ENCODE data around the gene GAPVD1. TPM values are rescaled to one million over a fixed set of nuclear protein-coding genes. Genes with fewer than 3 reads are reported as not detected.
A peak's percentile ranks its signal among the peaks of the same experiment; 100 is the strongest.

The GAPVD1 gene
- total and polyA plus RNA-seq, 2 of the 13 experiments (the other 11 are each of a cell fraction or from before 2014, with no cell fraction given) = 11.1 to 33.2 TPM

- peak; percentile 94 for TF ChIP-seq HNRNPK (IDR thresholded peaks at IDR 0.05; ENCODE audit: low read depth, low read length, poor library complexity, severe bottlenecking)
- no peak for TF ChIP-seq RARA (CRISPR knock-in tag; IDR thresholded peaks at IDR 0.05)
- no peak for TF ChIP-seq MAFF (IDR thresholded peaks at IDR 0.05; ENCODE audit: low read depth, low read length)
- no peak for TF ChIP-seq REXO4 (CRISPR knock-in tag; IDR thresholded peaks at IDR 0.05; ENCODE audit: borderline replicate concordance)
- 0 out of 2 replicates have a peak, but pooled peaks have one; percentile 14 for TF ChIP-seq ZNF589 (CRISPR knock-in tag; conservative IDR thresholded peaks at IDR 0.05)
- peak; percentile 39 for TF ChIP-seq YY1 (IDR thresholded peaks at IDR 0.05; ENCODE audit: insufficient read depth, insufficient replicate concordance, low read depth, low read length)
- peak; percentile 86 for TF ChIP-seq SRY (CRISPR knock-in tag; IDR thresholded peaks at IDR 0.05)
- no peak for TF ChIP-seq FUBP1 (CRISPR knock-in tag; IDR thresholded peaks at IDR 0.05; ENCODE audit: borderline replicate concordance)
- TF ChIP-seq ZNF790 (CRISPR knock-in tag; IDR thresholded peaks at IDR 0.05; ENCODE audit: borderline replicate concordance) = peak; percentile 61; the same call in 1 of the 2 replicates
- peak; percentile 11; the same call in 1 of the 2 replicates for TF ChIP-seq MIER3 (CRISPR knock-in tag; IDR thresholded peaks at IDR 0.05; ENCODE audit: borderline replicate concordance)
- no peak for TF ChIP-seq RFX5 (IDR thresholded peaks at IDR 0.05; ENCODE audit: low read depth, low read length)
- TF ChIP-seq ZNF513 (CRISPR knock-in tag; conservative IDR thresholded peaks at IDR 0.05) = no peak
- TF ChIP-seq SNAPC2 (CRISPR knock-in tag; IDR thresholded peaks at IDR 0.05) = 0 out of 2 replicates have a peak, but pooled peaks have one; percentile 63
- TF ChIP-seq ZBTB33 (CRISPR knock-in tag; IDR thresholded peaks at IDR 0.05) = 0 out of 2 replicates have a peak, but pooled peaks have one; percentile 10
- TF ChIP-seq IRX3 (CRISPR knock-in tag; IDR thresholded peaks at IDR 0.05; ENCODE audit: borderline replicate concordance, low read depth) = peak; percentile 84; the same call in 1 of the 2 replicates
- no peak for TF ChIP-seq SETDB1 (CRISPR knock-in tag; IDR thresholded peaks at IDR 0.05; ENCODE audit: borderline replicate concordance)
- TF ChIP-seq YEATS2 (CRISPR knock-in tag; IDR thresholded peaks at IDR 0.05; ENCODE audit: borderline replicate concordance) = peak; percentile 46; the same call in 1 of the 2 replicates
- TF ChIP-seq ZSCAN31 (CRISPR knock-in tag; IDR thresholded peaks at IDR 0.05; ENCODE audit: low read depth) = peak; percentile 77
- TF ChIP-seq, protein P1, sequence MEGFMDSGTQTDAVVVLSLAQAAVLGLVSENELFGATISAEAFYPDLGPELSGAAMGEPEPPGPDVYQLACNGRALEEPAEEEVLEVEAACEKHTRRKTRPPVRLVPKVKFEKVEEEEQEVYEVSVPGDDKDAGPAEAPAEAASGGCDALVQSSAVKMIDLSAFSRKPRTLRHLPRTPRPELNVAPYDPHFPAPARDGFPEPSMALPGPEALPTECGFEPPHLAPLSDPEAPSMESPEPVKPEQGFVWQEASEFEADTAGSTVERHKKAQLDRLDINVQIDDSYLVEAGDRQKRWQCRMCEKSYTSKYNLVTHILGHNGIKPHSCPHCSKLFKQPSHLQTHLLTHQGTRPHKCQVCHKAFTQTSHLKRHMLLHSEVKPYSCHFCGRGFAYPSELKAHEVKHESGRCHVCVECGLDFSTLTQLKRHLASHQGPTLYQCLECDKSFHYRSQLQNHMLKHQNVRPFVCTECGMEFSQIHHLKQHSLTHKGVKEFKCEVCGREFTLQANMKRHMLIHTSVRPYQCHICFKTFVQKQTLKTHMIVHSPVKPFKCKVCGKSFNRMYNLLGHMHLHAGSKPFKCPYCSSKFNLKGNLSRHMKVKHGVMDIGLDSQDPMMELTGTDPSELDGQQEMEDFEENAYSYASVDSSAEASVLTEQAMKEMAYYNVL (CRISPR knock-in tag; IDR thresholded peaks at IDR 0.05; ENCODE audit: borderline replicate concordance) = peak; percentile 37; the same call in 1 of the 2 replicates
Observed at GRCh38 chr9:125261501-125262293, at the start of gene GAPVD1 (continued).
